Stimulated activated CD8-positive, alpha-beta memory T cell treated with anti-CD3 and anti-CD28 coated beads, Interleukin-7, amount 100 ng/mL, for 24 hours (primary cell): Measurements from ENCODE around the gene KCNB1.

Source experiments
- DNase-seq: peaks from one replicate; pipeline ENCODE4 v3.0.0-alpha.2; 2020; ENCODE audit warnings: low read depth

The KCNB1 gene

DNA sequence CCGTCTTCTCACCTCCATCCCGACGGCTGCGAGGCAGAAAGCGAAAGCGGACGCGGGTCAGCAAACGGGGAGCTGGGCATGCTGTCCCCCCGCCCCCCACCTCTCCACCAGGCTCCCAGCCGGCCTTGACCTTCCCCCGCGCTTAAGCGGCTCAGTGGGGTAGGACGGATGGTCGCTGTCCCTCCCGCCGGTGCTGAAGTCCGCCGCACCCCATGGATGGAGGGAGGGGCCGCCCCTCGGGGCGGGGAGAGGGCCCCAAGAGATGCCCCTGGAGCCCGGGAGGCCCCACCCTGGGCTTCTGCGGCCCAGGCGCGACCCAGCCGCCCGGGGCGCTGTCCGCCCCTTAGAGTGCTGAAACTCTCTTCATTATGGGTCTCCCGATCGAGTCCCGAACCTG, at the start of gene KCNB1:
KCNB1 (minus strand) TSS at position 48 of the 397 bp plus-strand sequence. CDS start 188 bp downstream, outside the sequence.
- DNase-seq = peak; percentile 5

DNA sequence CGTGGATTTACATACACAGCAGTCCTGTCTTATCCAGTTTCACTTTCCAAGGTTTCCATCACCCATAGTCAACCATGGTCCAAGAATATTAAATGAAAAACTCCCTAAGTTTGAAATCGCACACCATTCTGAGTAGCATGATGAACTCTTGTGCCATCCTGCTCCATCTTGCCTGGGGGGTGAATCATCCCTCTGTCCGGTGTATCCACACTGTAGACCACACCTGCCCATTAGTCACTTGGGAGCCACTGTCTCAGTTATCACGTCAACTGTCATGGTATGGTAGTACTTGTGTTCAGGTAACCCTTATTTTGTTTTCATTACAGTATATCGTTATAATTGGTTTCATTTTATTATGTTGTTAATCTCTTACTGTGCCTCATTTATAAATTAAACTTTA, 47.0 kb upstream of the KCNB1 start:
- DNase-seq = no peak

DNA sequence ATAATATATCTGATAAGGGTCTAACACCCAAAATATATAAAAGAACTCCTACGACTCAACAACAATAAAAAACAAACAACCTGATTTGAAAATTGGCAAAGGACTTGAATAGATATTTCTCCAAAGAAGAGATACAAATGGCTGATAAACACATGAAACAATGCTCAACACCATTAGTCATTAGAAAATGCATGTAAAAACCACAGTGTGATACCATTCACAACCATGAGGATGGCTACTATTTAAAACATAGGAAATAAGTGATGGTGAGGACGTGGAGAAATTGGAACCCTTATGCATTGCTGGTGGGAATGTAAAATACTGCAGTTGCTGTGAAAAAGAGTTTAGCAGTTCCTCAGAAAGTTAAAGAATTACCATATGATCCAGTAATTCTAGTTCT, 44.1 kb upstream of the KCNB1 start:
- no peak for DNase-seq

DNA sequence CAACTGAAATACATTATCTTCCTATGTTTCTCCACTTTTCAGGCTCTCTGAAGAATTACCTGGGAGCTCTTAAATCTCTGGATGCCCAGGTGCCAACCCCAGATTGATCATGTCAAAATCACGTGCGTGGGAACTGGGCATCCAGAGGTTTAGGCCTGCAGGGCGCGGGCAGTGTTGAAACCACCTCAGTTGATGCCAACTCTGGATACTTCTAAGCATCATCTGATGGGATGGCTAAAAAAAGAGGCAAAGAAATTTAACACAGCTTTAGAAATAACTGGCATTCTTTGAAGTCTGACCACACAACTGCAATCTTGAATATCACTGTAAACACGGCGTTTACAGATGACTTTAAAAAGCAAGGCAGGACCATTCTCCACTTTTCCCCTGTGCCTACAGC, 43.6 kb upstream of the KCNB1 start:
- no peak for DNase-seq

DNA sequence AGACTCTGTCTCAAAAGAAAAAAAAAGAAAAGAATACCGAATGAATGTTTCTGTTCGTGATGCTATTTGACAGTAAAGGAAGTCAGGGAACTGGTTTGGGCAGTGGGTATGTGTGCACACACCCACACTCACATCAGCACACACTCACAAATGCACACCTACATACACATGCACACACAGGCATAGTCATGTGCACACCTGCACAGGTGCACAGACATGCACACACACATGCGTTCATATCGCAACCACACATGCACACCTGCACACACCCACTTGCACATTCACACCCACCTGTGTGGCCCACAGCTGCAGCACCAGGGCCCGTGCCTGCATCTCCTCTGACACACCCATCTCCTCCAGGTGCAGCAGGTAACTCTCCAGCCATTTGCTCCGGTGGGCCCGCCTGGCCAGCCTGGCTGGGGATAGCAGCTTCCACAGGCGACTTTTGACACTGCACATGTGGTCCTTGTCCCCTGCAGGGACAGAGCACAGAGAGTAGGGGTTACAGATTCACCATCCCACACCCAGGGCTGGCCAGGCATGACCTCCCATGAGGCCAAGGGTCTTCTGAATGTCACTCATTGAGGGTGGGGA, 41.4 kb upstream of the KCNB1 start:
- DNase-seq = no peak

DNA sequence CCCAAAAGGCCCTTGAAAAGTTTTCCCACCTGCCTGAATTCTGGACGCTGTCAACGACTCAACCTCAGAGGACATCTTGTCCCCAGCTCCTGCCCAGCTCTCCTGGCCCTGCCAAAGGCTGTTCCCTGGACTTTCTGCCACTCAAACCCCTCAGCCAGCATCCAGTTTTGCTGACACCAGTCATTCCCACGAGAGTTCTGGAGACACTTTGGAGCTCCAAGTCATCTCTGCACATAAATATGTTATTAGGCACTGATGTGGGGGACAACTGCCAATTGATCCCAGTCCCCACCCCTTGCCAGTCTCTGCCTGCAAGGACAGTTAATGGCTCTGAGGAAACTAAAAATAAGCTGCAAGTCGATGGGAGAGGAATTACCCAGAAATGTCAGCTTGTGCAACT, 38.9 kb upstream of the KCNB1 start:
- DNase-seq = no peak

DNA sequence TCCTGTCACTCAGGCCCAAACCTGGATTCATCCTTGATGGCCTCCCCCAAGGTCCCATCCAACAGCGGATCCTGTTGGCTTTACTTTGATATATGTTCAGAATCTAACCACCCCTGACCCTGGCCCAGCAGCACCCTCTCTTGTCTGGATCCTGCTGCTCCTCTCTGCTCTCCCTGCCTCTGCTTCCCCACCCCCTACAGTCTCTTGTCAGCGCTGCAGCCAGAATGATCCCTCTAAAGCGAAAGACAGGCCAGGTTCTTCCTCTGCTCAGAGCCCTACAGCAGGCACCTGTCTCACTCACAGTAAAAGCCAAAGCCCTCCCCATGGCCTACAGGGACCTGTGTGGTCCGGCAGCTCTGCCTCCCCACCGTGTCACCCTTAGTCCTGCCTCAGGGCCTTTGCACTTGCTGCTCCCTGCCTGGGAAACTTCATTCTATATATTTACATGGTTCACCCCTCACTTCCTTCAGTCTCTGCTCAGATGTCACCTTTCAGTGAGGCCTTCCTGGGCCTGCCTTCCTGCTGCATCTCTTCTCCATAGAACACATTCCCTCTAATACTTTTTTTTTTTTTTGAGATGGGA, 37.4 kb upstream of the KCNB1 start:
- DNase-seq = no peak

DNA sequence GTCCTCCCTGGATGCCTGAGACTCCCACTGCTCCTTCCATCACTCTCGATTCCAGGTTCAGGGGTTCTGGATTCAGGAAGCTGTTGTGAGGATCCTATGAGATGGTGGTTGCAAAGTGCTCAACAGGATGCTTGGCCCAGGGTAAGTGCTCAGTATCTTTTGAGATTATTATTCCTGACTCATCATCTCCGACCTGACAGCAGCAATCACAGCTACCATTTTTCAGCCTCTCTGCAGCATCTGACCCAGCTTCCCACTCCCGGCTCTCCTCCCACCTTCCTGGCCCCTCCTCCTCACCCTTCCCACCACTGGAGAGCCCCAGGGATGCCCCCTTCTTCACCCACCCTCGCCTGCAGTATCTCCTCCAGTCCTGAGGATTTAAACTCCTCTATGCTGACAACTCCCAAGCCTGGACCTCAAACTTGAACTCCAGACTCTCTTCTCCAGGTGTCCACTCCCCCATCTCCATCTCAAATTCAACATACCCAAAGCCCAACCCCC, 36.8 kb upstream of the KCNB1 start:
- no peak for DNase-seq

DNA sequence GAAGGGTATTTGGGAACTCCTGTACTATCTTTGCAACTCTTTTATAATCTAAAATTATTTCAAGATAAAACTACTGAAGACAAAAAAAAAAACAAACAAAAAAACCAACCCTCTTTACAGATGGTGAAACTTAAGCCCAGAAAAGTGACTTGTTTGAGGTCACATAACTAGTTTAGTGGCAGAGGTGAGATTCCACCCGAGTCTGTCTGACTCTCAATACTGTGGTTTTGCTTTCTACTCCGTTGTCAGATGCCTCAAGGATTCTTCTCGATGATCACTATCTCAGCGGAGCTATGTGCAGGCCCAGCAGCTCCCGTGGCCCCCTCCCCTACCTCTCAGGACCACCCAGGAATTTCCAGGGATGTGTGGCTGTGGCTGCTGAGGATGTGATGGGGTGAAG, 36.1 kb upstream of the KCNB1 start:
- DNase-seq = no peak

DNA sequence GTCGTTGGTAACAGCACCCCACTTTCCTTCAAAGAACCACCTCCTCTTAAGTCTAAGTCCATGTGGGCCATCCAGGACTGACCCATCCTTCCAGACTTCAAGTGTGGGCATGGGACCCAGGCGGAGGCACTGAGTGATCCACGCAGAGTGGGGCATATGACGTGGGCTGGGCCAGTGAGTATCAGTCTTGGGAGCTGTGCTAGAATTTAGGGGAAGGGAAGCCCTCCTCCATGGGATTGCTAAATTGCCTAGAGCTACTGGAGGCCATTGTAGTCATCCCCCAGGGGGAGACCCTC, 35.3 kb upstream of the KCNB1 start:
- no peak for DNase-seq

DNA sequence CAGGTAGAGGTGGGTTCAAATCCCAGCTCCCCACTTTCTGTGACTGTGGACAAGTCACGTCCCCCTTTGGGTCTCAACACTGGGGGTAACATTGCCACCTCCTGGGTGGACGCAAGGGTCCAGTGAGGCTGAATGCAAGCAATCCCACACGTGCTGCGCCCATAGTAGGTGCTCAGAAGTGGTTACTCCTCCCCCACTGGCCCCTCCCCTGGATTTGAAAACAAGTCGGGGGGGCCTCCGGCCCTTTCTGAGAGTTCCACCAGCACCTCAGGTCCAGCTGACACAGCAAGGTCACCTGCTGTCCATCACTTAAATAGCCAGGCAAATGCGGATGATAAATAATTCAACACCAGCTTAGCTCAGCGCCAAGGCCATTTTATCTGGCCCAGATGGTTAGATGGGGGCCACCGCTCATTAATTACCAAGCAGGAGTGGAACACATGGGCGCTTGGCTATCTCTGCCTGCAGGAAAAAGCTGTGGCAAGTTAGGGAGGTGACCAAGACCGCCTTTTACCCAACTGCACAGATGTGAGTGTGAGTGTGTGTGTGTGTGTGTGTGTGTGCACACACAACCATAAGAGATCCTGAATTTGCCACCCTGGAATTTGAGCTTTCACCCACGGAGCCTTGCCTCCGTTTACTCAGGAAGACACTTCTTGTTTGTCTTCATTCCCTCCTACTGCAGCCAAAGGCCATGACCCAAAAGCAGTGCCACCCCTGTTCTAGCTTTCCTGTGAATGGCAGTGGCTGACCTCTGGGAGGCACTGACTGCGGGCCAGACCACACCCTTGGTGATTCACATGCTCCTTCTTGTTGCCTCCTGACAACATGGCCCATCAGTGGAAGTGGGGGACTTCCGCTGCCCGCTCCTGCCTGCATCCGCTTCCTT, 34.7 kb upstream of the KCNB1 start:
- DNase-seq = no peak

DNA sequence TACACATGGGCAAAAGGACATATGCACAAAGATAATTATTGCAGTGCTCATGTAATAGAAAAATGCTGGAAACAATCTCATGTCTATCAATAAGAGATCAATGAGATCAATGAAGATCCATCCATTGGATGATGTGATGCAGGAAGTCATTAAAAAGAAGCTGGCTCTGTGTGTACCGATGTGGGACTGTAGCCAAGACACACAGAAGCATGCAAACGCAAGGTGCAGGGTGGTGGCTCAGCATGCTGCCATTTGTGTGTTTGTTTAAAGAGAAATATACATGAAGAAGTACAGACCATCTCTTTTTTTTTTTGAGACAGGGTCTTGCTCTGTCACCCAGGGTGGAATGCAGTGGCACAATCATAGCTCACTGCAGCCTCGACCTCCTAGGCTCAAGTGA, 33.1 kb upstream of the KCNB1 start:
- DNase-seq = no peak

DNA sequence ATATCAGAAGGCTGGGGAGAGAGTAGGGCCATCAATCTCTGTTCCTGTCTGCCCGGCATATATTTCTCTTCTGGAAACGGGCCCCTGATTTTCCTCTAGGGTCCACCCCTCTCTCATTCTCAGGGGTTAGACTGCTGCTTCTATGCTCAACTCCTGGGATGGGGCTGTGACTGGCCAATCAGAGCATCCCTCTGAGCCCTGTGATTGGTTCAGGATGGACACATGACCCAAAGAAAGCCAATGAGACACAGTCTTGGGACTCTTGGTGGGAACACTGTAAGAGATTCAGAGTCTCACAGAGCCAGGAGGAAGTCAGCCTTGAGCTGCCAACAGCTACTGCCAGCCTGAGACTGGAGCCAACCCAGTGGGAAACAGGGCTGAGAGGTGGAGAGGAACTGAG, 31.0 kb upstream of the KCNB1 start:
- DNase-seq = no peak

DNA sequence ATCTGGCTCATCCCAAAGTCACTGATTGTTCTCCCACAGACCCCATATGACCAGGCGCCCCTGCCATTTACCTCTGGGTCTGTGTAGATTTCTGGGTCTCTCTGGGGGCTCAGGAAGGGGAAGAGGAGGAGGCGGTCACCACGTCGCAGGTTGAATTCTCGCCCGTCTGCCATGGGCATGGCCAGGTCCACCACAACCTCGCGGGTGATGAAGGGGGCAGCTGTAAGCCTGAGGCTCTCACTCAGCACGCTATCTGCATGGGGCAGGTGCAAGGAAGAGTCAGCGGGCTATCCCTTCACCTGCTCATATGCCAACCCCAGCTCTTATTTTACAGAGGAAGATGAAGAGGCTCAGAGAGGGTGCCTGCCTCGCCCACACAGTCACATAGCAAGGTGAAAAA, 30.5 kb upstream of the KCNB1 start:
- no peak for DNase-seq

DNA sequence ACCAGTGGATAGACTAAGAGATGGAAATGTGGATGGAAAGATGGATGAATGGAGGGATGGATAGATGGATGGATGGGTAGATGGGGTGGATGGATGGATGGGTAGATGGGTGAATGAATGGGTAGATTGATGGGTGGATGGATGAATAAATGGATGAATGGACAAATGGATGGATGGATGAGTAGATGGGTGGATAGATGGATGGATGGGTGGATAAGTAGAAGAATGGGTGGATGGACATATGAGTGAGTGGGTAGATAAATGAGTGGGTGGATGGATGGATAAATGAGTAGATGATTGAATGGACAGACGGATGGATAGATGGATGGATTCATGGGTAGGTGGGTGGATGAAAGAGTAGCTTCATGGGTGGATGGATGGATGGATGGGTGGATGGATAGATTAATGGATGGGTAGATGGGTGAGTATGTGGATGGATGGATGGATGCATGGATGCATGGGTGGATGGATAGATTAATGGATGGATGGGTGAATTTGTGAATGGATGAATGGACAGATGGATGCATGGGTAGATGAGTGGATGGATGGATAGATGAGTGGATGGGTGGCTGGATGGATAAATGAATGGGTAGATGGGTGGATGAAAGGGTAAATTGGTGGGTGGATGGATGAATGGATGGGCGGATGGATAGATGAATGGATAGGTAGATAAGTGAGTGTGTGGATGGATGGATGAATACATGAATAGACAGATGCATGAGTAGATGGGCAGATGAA, 29.5 kb upstream of the KCNB1 start:
- no peak for DNase-seq

DNA sequence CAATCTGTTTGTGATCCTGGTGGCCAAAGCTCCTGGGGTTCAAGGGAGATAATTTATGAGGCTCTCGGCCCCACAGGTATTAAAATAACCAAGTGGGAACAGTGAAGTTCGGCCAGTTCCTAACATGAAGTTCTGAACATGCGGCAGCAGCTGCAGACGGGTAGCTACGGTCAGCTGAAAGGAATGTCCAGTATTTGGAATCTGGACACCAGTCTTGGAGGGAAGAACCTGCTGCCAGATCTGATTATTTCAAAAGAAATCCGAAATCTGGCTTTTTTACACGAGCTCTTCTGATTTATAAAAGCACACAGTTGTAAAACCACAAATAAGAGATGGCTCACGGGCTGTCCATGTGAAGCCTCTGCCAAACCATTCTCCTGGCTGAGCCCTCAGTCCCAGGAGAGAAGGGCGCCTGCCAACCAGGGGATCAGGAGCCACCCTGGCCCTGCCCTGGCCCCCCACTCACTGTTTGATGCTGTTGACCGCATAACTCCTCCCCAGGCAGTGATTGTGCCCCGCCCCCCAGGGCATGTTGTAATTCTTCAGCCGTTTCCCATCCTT, 28.2 kb upstream of the KCNB1 start:
- DNase-seq = no peak

DNA sequence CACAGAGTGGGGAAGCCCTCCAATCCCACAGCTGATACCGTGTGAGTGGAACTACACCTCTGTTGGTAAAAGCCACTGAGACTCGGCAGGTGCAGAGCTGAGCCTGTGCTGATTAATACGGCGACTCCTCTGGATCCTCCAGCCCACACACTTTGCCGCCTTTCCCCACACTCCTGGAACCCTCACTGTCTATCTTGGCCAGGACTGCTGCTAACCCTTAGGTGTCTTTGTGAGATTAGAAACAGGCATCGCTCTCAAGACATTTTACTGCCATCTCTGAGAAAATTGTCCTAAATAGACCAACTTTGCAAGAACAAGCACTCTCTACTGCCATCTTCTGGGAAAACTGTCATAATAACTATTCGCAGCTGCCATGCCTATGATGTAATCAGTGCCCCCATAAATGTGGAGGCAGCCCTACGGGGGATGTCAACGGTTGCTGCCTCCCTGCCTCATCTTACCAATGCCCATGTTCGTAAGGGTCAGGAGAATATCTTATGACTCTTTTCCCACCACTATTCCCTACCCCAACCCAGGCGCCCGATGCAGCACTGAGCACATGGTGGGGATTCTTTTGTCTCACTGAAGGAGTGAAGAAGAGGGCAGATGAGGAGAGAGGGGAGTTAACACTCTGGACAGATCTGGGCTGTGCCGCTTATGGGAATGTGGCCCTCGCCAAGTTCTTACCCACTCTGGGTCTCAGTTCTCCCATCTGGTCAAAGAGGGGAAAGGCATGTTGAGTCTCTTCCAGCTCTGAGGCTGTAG, 26.1 kb upstream of the KCNB1 start:
- no peak for DNase-seq

DNA sequence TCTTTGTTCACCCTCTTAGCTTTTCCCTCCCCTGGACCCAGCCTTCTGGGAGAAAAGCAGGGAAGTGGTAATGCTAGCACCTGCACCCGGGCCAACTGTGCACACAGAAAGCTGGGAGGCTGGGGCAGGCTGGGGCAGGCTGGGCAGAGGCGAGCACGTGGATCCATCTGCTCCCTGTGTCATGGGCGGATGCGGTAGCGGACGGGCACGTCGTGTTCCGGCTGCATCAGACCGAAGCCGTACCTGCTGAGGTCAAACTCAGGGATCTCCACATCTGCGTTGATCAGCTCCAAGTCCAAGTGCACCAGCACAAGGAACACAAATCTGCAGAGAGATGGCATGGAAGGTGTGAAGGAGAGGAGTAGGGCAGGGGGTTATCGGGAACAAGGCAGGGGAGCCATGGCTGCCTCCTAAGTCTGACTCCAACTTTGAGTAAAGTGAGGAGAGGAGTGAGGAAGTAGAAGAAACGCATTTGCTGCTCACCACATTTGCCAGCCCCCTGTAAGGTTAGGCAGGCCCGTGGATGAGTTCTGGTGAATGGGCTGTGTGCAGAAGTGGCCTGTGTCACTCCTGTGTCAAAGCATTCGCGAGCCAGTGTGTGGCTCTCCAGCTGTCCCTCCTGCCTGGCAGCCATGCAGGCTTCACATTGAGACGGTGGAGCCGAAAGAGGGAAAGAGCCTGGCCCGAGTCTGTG, 25.4 kb upstream of the KCNB1 start:
- DNase-seq = no peak

DNA sequence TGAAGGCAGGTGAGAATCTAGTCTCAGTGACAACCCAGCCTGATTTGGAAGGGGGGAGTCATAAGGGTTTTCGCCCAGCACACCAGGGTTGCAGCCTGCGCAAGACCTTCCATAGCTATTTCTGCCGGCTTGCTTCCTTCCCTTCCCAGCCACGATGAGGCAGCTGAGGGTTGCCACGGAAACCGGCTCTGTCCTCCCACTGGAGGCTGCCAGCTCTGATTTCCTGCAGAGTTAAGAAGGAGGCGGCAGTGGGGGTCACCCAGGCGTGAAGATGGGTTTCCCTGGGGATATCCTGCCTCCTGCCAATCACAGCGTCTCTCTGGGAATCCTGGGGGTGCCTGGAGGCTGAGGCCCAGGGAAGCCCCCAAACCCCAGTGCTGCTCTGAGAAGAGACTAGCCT, 23.1 kb upstream of the KCNB1 start:
- no peak for DNase-seq

DNA sequence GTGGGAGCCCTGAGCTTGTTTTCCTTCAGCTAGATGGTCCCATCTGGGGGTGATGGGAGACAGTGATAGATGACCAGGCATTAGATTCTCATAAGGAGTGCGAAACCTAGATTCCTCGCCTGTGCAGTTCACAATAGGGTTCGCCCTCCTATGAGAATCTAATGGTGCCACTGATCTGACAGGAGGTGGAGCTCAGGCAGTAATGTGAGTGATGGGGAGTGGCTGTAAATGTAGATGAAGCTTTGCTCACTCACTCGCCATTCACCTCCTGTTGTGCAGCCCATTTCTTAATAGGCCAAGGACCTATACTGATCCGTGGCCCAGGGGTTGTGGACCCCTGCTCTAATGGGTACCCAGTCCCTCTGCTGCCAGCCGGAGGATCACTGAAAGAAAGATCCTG, 20.7 kb upstream of the KCNB1 start:
- DNase-seq = no peak

DNA sequence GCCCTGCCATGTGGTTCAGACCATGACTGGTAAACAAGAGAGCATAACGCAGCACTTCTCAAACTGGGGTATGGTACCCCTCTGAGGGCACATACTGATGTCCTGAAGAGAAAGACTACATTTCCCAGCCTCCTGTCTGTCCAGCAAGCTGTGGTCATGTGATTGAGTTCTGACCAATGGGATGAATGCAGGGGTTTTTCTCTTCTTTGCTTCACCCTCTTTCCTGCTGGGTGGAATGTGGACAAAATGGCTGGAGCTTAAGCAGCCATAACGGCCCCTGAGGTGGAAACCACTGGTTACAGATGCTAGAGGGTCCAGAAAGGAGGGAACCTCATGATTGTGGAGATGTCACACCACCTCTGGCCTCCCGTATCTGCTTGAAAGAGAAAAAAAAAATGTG, 19.4 kb upstream of the KCNB1 start:
- no peak for DNase-seq
